Keratinocyte (primary cell): ENCODE measurements around the gene YPEL4. TPM values are rescaled to one million over a fixed set of nuclear protein-coding genes. Genes with fewer than 3 reads are reported as not detected.

Experiments
- DNase-seq: peaks from one replicate; pipeline ENCODE4 v3.0.0-alpha.2; 2011; ENCODE audit warnings: low read depth, missing footprints, low spot score
- FAIRE-seq: peaks from 2 replicates; lab custom pipeline; 2011; peaks lifted over from hg19 to GRCh38; lab: Jason Lieb, UNC
- H2AFZ ChIP-seq: 2 replicates; pipeline ENCODE4 v1.6.0; 2012; ENCODE audit warnings: low read length, control low read depth, inconsistent platforms; ENCODE audit not compliant: control insufficient read depth
- H3K27ac ChIP-seq: 2 replicates; pipeline ENCODE4 v1.5.1; 2011; ENCODE audit warnings: low read length; ENCODE audit not compliant: control insufficient read depth, insufficient read depth
- H3K27me3 ChIP-seq: 3 replicates; pipeline ENCODE4 v1.6.0; 2011; ENCODE audit warnings: low read length; ENCODE audit not compliant: control insufficient read depth, insufficient read depth; ENCODE audit errors: extremely low read depth
- H3K36me3 ChIP-seq, 2 experiments: 2 replicates in 1 of 2; 3 replicates in 1 of 2; pipeline ENCODE4 v1.5.1; 2011; ENCODE audit warnings: low read length in 2 of 2, mild to moderate bottlenecking in 1 of 2; ENCODE audit not compliant: control insufficient read depth in 2 of 2, insufficient read depth in 2 of 2; ENCODE audit errors: extremely low read depth in 1 of 2
- H3K4me1 ChIP-seq: 3 replicates; pipeline ENCODE4 v1.5.1; 2011; ENCODE audit warnings: low read length; ENCODE audit not compliant: control insufficient read depth, insufficient read depth; ENCODE audit errors: extremely low read depth
- H3K4me2 ChIP-seq: 3 replicates; pipeline ENCODE4 v1.6.0; 2011; ENCODE audit warnings: low read depth, low read length; ENCODE audit not compliant: control insufficient read depth, insufficient read depth; ENCODE audit errors: extremely low read depth
- H3K4me3 ChIP-seq, 3 experiments: fragments of 200-600 bp in 1 of 3; sonication (generic) in 1 of 3; 2 replicates in 2 of 3; 3 replicates in 1 of 3; pipeline ENCODE4 v1.5.1; 2011 to 2016; ENCODE audit warnings: low read length in 3 of 3, mild to moderate bottlenecking in 3 of 3, control low read depth in 2 of 3, inconsistent platforms in 1 of 3, low read depth in 1 of 3, mixed read lengths in 1 of 3, mixed run types in 1 of 3, moderate library complexity in 1 of 3; ENCODE audit not compliant: control insufficient read depth in 2 of 3, insufficient read depth in 2 of 3; ENCODE audit errors: extremely low read depth in 1 of 3
- H3K79me2 ChIP-seq: 2 replicates; pipeline ENCODE4 v1.6.0; 2012; ENCODE audit warnings: low read length; ENCODE audit not compliant: control insufficient read depth, insufficient read depth
- H3K9ac ChIP-seq: 3 replicates; pipeline ENCODE4 v1.6.0; 2011; ENCODE audit warnings: low read length; ENCODE audit not compliant: control insufficient read depth, insufficient read depth; ENCODE audit errors: extremely low read depth
- H3K9me1 ChIP-seq: 3 replicates; pipeline ENCODE4 v1.6.0; 2011; ENCODE audit warnings: low read length; ENCODE audit not compliant: control insufficient read depth, insufficient read depth; ENCODE audit errors: extremely low read depth
- H3K9me3 ChIP-seq: 2 replicates; pipeline ENCODE4 v1.5.1; 2012; ENCODE audit warnings: low read depth, low read length; ENCODE audit not compliant: control insufficient read depth
- H4K20me1 ChIP-seq: 3 replicates; pipeline ENCODE4 v1.6.0; 2011; ENCODE audit warnings: low read length; ENCODE audit not compliant: control insufficient read depth, insufficient read depth; ENCODE audit errors: extremely low read depth
- EZH2 ChIP-seq: IDR thresholded peaks from one replicate; pipeline ENCODE4 v1.6.1; 2012; ENCODE audit warnings: inconsistent platforms, mild to moderate bottlenecking, low read length, moderate library complexity
- dilution Hi-C: fragments of 300-500 bp; cut with MboI; formaldehyde crosslinking; loops from one replicate; pipeline ENCODE4 v1.7.0; 2020; ENCODE audit warnings: low sequenced_read_pairs; ENCODE audit not compliant: extremely low pct_ligation_motif_present
- polyA plus RNA-seq, 5 experiments: library from polyadenylated mRNA; depleted of rRNA in 3 of 5; stranded (reverse) in 3 of 5; stranded (forward) in 1 of 5; unstranded in 1 of 5; fragments of >200 nt; gene quantifications; 1 replicate in 1 of 5; 2 replicates in 3 of 5; 3 replicates in 1 of 5; pipeline versions ENCODE4 v1.2.1 to v1.2.3, GENCODE V29; 2011 to 2012; ENCODE audit warnings: missing spikeins in 2 of 5, low read depth in 1 of 5, low replicate concordance in 1 of 5
- TF ChIP-seq, protein P1 (sequence below), 3 experiments: IDR thresholded peaks in 1 of 3; conservative IDR thresholded peaks in 1 of 3; optimal IDR thresholded peaks in 1 of 3; 2 replicates in 2 of 3; 3 replicates in 1 of 3; pipeline versions ENCODE3 to v1.5.1; 2011; ENCODE audit warnings: low read length in 3 of 3, mild to moderate bottlenecking in 3 of 3, moderate library complexity in 2 of 3, control low read depth in 1 of 3, inconsistent platforms in 1 of 3; ENCODE audit not compliant: insufficient read depth in 2 of 3; ENCODE audit errors: extremely low read depth in 1 of 3

Gene YPEL4
- polyA plus RNA-seq, 1 donor (not counting 4 experiments of a cell fraction or from before 2014, with no cell fraction given): not detected

DNA sequence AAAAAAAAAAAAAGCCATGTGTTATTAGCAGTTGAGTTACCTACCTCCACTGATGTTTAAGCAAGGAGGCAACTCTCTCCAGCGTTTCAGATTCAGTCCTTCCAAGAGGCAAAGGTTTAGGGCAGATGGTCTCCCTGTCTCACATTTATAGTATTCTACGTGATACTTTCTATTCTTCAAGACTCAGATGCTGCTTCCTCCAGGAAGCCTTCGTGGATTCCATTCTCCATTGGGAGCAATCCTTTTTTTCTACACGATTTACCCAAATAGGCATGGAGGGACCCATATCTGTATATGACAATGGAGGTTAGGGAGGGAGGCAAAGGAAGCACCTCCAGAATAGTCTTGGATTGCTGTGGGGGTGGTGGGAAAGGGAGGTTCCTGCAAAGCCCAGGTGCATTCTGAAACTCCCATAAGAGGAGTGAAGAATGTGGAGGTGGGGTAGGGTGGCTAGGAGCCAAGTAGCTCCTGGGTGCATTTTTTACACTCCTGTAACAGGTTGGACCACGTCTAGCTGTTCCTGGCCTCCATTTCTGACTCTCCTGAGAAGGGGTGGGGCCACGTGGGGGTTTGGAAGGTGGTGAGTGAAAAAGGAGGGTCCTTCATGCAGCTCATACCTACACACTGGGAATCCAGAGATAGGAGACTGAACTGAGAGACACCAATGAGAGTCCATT, 16.2 kb downstream of the YPEL4 start:
- FAIRE-seq (peak; percentile 55), DNase-seq (no peak)
- H3K36me3 ChIP-seq: no peaks in the 10 kb centered on the region
- H3K27ac ChIP-seq: no peak overlapping the region
- peak overlapping the region; percentile 74 for H2AFZ ChIP-seq
- H3K9ac ChIP-seq: no peak overlapping the region
- H3K9me3 ChIP-seq: no peaks in the 10 kb centered on the region
- peak overlapping the region; percentile 69 for H3K4me2 ChIP-seq
- dilution Hi-C loops: no loop called here
- H3K9me1 ChIP-seq: no peaks in the 10 kb centered on the region
- no peaks in the 10 kb centered on the region for H3K27me3 ChIP-seq
- TF ChIP-seq EZH2: no peak
- TF ChIP-seq, protein P1, sequence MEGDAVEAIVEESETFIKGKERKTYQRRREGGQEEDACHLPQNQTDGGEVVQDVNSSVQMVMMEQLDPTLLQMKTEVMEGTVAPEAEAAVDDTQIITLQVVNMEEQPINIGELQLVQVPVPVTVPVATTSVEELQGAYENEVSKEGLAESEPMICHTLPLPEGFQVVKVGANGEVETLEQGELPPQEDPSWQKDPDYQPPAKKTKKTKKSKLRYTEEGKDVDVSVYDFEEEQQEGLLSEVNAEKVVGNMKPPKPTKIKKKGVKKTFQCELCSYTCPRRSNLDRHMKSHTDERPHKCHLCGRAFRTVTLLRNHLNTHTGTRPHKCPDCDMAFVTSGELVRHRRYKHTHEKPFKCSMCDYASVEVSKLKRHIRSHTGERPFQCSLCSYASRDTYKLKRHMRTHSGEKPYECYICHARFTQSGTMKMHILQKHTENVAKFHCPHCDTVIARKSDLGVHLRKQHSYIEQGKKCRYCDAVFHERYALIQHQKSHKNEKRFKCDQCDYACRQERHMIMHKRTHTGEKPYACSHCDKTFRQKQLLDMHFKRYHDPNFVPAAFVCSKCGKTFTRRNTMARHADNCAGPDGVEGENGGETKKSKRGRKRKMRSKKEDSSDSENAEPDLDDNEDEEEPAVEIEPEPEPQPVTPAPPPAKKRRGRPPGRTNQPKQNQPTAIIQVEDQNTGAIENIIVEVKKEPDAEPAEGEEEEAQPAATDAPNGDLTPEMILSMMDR (optimal IDR thresholded peaks at IDR 0.05 in 1 of 3, IDR thresholded peaks at IDR 0.05 in 1 of 3, conservative IDR thresholded peaks at IDR 0.05 in 1 of 3; ENCODE audit: extremely low read depth in 1 of 3, insufficient read depth in 2 of 3, low read length in 3 of 3): no peak
- H3K4me1 ChIP-seq: peaks cover 30% of the 10 kb centered on the region
- H3K79me2 ChIP-seq: peaks cover 5% of the 10 kb centered on the region
- H4K20me1 ChIP-seq: no peaks in the 10 kb centered on the region
- H3K4me3 ChIP-seq: no peak overlapping the region

DNA sequence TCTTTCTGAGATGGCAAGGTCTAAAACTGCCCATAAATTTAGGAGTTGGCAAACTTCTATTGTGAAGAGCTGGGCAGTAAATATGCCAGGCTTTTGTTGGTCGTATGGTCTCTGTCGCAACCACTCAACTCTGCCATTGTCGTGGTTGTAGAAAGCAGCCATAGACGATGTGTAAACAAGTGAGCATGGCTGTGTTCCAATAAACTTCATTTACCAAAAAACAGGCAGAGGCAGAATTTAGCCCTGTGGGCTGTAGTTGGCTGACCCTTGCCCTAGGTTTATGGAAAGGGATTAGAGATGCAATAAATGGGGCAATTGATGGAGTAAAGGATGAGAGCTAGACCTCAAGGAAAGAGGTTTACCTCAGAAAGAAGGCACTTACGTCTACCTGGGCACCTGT, 17.6 kb downstream of the YPEL4 start:
- no peak for FAIRE-seq
- Histone ChIP-seq H3K9me1 (no peaks in the 10 kb centered on the region), H2AFZ (no peak overlapping the region), H3K9ac (no peak overlapping the region), H3K27me3 (no peaks in the 10 kb centered on the region), H3K36me3 (no peaks in the 10 kb centered on the region), H3K79me2 (no peaks in the 10 kb centered on the region), H3K27ac (no peak overlapping the region), H3K9me3 (no peaks in the 10 kb centered on the region), H3K4me2 (no peak overlapping the region), H4K20me1 (no peaks in the 10 kb centered on the region), H3K4me3 (no peak overlapping the region), H3K4me1 (peaks cover 21% of the 10 kb centered on the region)
- dilution Hi-C loops: no loop called here
- TF ChIP-seq, protein P1 (optimal IDR thresholded peaks at IDR 0.05 in 1 of 3, IDR thresholded peaks at IDR 0.05 in 1 of 3, conservative IDR thresholded peaks at IDR 0.05 in 1 of 3; ENCODE audit: extremely low read depth in 1 of 3, insufficient read depth in 2 of 3, low read length in 3 of 3): no peak
- no peak for TF ChIP-seq EZH2
- no peak for DNase-seq
